IMR-90 (cell line): ENCODE measurements around the gene AAK1. TPM values are rescaled to one million over a fixed set of nuclear protein-coding genes. Genes with fewer than 3 reads are reported as not detected.

Experiments used
- ATAC-seq: fragments of 200-7000 bp; cut with Tn5 transposase; 2 replicates; pipeline ENCODE4 v1.9.1; 2020; ENCODE audit warnings: low read depth, mild to moderate bottlenecking, moderate library complexity
- BruUV-seq: library from RNA; stranded (reverse); fragments of 400-500 nt; replicated peaks from 2 replicates; lab custom pipeline; 2021; lab: Mats Ljungman, UMichigan
- CTCF ChIA-PET: fragments of 300-600 bp; formaldehyde crosslinking; extraction: SDS; loops from one replicate; lab custom pipeline; 2021; ENCODE audit warnings: antibody characterized with exemption; lab: Yijun Ruan, JAX
- POLR2A ChIA-PET: fragments of 300-600 bp; sonication (Branson Sonifier 250); formaldehyde crosslinking; loops from one replicate; lab custom pipeline; 2022; ENCODE audit warnings: antibody characterized with exemption; ENCODE audit not compliant: unreplicated experiment; lab: Charles Lee
- DNase-seq: peaks from one replicate; pipeline ENCODE4 v3.0.0; 2013
- H2AFZ ChIP-seq: replicated peaks from 2 replicates; pipeline ENCODE3; 2013; ENCODE audit warnings: low read length, mild to moderate bottlenecking; ENCODE audit not compliant: poor library complexity
- H2AK5ac ChIP-seq: 2 replicates; pipeline ENCODE4 v1.6.1; 2013; ENCODE audit warnings: low read depth, low read length, inconsistent platforms
- H2AK9ac ChIP-seq: replicated peaks from 2 replicates; pipeline ENCODE3; 2013; ENCODE audit warnings: mild to moderate bottlenecking, low read depth, low read length, moderate library complexity; ENCODE audit not compliant: poor library complexity
- H2BK120ac ChIP-seq: 2 replicates; pipeline ENCODE4 v1.6.1; 2013; ENCODE audit warnings: low read depth, low read length, inconsistent platforms
- H2BK15ac ChIP-seq: 3 replicates; pipeline ENCODE4 v1.6.1; 2013; ENCODE audit warnings: low read depth, low read length, inconsistent platforms
- H2BK20ac ChIP-seq: 2 replicates; pipeline ENCODE4 v1.6.1; 2013; ENCODE audit warnings: low read depth, mild to moderate bottlenecking, inconsistent platforms, low read length, moderate library complexity
- H2BK5ac ChIP-seq: 2 replicates; pipeline ENCODE4 v1.6.1; 2013; ENCODE audit warnings: mild to moderate bottlenecking, low read depth, low read length, inconsistent platforms; ENCODE audit not compliant: poor library complexity, severe bottlenecking
- H3K14ac ChIP-seq: replicated peaks from 2 replicates; pipeline ENCODE4 v1.6.1; 2013; ENCODE audit warnings: low read depth, low read length, inconsistent platforms
- H3K18ac ChIP-seq: 2 replicates; pipeline ENCODE4 v1.6.1; 2013; ENCODE audit warnings: low read depth, low read length, control low read depth
- H3K23ac ChIP-seq: 2 replicates; pipeline ENCODE4 v1.6.1; 2013; ENCODE audit warnings: low read depth, low read length, inconsistent platforms
- H3K27ac ChIP-seq: 2 replicates; pipeline ENCODE4 v1.5.1; 2013; ENCODE audit warnings: mild to moderate bottlenecking, control low read depth, low read length; ENCODE audit not compliant: insufficient read depth
- H3K27me3 ChIP-seq: 2 replicates; pipeline ENCODE4 v1.6.1; 2013; ENCODE audit warnings: low read length; ENCODE audit not compliant: control insufficient read depth, insufficient read depth
- H3K36me3 ChIP-seq: 2 replicates; pipeline ENCODE4 v1.6.1; 2013; ENCODE audit warnings: low read length, mixed read lengths; ENCODE audit not compliant: control insufficient read depth, insufficient read depth
- H3K4ac ChIP-seq: 2 replicates; pipeline ENCODE4 v1.6.1; 2013; ENCODE audit warnings: low read depth, low read length, inconsistent platforms
- H3K4me1 ChIP-seq: 2 replicates; pipeline ENCODE4 v1.6.1; 2013; ENCODE audit warnings: low read length, mixed read lengths; ENCODE audit not compliant: control insufficient read depth, insufficient read depth
- H3K4me2 ChIP-seq: 2 replicates; pipeline ENCODE4 v1.6.1; 2013; ENCODE audit warnings: low read depth, mild to moderate bottlenecking, control low read depth, low read length, moderate library complexity
- H3K4me3 ChIP-seq: 2 replicates; pipeline ENCODE4 v1.5.1; 2013; ENCODE audit warnings: low read depth, mild to moderate bottlenecking, control low read depth, low read length, moderate library complexity; ENCODE audit not compliant: insufficient read depth
- H3K56ac ChIP-seq: 2 replicates; pipeline ENCODE4 v1.6.1; 2013; ENCODE audit warnings: low read length, inconsistent platforms; ENCODE audit not compliant: insufficient read depth; ENCODE audit errors: extremely low read depth
- H3K79me1 ChIP-seq, 2 experiments: 2 replicates each; pipeline ENCODE4 v1.6.1; 2013; ENCODE audit warnings: low read length in 2 of 2, inconsistent platforms in 1 of 2, low read depth in 1 of 2
- H3K9ac ChIP-seq: 2 replicates; pipeline ENCODE4 v1.6.1; 2013; ENCODE audit warnings: low read depth, low read length, control low read depth
- H3K9me1 ChIP-seq: 2 replicates; pipeline ENCODE4 v1.6.1; 2013; ENCODE audit warnings: low read length, inconsistent platforms; ENCODE audit not compliant: insufficient read depth
- H3K9me3 ChIP-seq: 2 replicates; pipeline ENCODE4 v1.6.1; 2013; ENCODE audit warnings: low read length; ENCODE audit not compliant: control insufficient read depth, insufficient read depth
- H4K20me1 ChIP-seq: 2 replicates; pipeline ENCODE4 v1.6.1; 2013; ENCODE audit warnings: low read length, inconsistent platforms; ENCODE audit not compliant: insufficient read depth
- H4K5ac ChIP-seq: 2 replicates; pipeline ENCODE4 v1.6.1; 2013; ENCODE audit warnings: mild to moderate bottlenecking, low read depth, low read length, control low read depth
- H4K8ac ChIP-seq, 2 experiments: 2 replicates each; pipeline ENCODE4 v1.6.1; 2013; ENCODE audit warnings: low read depth in 2 of 2, low read length in 2 of 2, control low read depth in 1 of 2, inconsistent platforms in 1 of 2
- H4K91ac ChIP-seq: 2 replicates; pipeline ENCODE4 v1.6.1; 2013; ENCODE audit warnings: low read depth, low read length, inconsistent platforms; ENCODE audit not compliant: insufficient read depth
- BHLHE40 ChIP-seq: fragments of 150-350 bp; IDR thresholded peaks from 2 replicates; pipeline ENCODE4 v1.6.1; 2016; ENCODE audit warnings: mild to moderate bottlenecking, low read depth, low read length
- CEBPB ChIP-seq: IDR thresholded peaks from 2 replicates; pipeline ENCODE4 v1.6.1; 2012; ENCODE audit warnings: low read depth, low read length, improper control_type of control experiment
- CHD1 ChIP-seq: IDR thresholded peaks from 2 replicates; pipeline ENCODE4 v1.6.1; 2012; ENCODE audit warnings: low read depth, low read length, improper control_type of control experiment
- CTCF ChIP-seq: conservative IDR thresholded peaks from 2 replicates; pipeline ENCODE4 v1.5.1; 2012; ENCODE audit warnings: mild to moderate bottlenecking, low read depth, low read length, improper control_type of control experiment
- ELK1 ChIP-seq: fragments of 150-350 bp; IDR thresholded peaks from 2 replicates; pipeline ENCODE4 v1.6.1; 2016; ENCODE audit warnings: low read depth, mild to moderate bottlenecking, low read length, moderate library complexity, borderline replicate concordance
- FOS ChIP-seq: fragments of 150-350 bp; IDR thresholded peaks from 2 replicates; pipeline ENCODE4 v1.6.1; 2016; ENCODE audit warnings: low read depth, low read length
- MAFK ChIP-seq: IDR thresholded peaks from 2 replicates; pipeline ENCODE4 v1.6.1; 2012; ENCODE audit warnings: low read depth, low read length, improper control_type of control experiment
- MAZ ChIP-seq: IDR thresholded peaks from 2 replicates; pipeline ENCODE4 v1.6.1; 2012; ENCODE audit warnings: low read depth, mild to moderate bottlenecking, low read length, improper control_type of control experiment, moderate library complexity, borderline replicate concordance
- MXI1 ChIP-seq: IDR thresholded peaks from 2 replicates; pipeline ENCODE4 v1.6.1; 2012; ENCODE audit warnings: low read depth, mild to moderate bottlenecking, low read length, moderate library complexity, borderline replicate concordance
- NFE2L2 ChIP-seq: fragments of 150-350 bp; IDR thresholded peaks from 2 replicates; pipeline ENCODE4 v1.6.1; 2016; ENCODE audit warnings: low read depth, mild to moderate bottlenecking, low read length
- POLR2A ChIP-seq: IDR thresholded peaks from 2 replicates; pipeline ENCODE4 v1.6.1; 2012; ENCODE audit warnings: mild to moderate bottlenecking, low read depth, low read length
- RAD21 ChIP-seq: IDR thresholded peaks from 2 replicates; pipeline ENCODE4 v1.6.1; 2012; ENCODE audit warnings: low read length, improper control_type of control experiment
- RCOR1 ChIP-seq: IDR thresholded peaks from 2 replicates; pipeline ENCODE4 v1.6.1; 2012; ENCODE audit warnings: mild to moderate bottlenecking, low read length, improper control_type of control experiment; ENCODE audit not compliant: insufficient replicate concordance
- RFX5 ChIP-seq: IDR thresholded peaks from 2 replicates; pipeline ENCODE4 v1.8.0; 2012; ENCODE audit warnings: low read depth, mild to moderate bottlenecking, low read length, moderate library complexity
- SMC3 ChIP-seq: fragments of 150-350 bp; IDR thresholded peaks from 2 replicates; pipeline ENCODE4 v1.6.1; 2016; ENCODE audit warnings: low read depth, mild to moderate bottlenecking, antibody characterized with exemption, low read length, moderate library complexity
- USF2 ChIP-seq: fragments of 150-350 bp; IDR thresholded peaks from 2 replicates; pipeline ENCODE4 v1.6.1; 2017; ENCODE audit warnings: mild to moderate bottlenecking, antibody characterized with exemption, low read length, low read depth
- WGBS, 2 experiments: methylation state at CpG; one replicate each; pipeline versions ENCODE4 v1.1.5 to v1.1.7; 2013; ENCODE audit warnings: missing lambda C conversion rate in 2 of 2; ENCODE audit not compliant: insufficient read length in 1 of 2; ENCODE audit errors: extremely low coverage in 2 of 2; 5-methylcytosine and 5-hydroxymethylcytosine counted together
- dilution Hi-C: fragments of 300-500 bp; cut with HindIII; formaldehyde crosslinking; loops from one replicate; pipeline ENCODE4 v1.14.3; 2018; ENCODE audit warnings: low sequenced_read_pairs; ENCODE audit not compliant: unreplicated experiment
- in situ Hi-C: fragments of 300-500 bp; cut with MboI; formaldehyde crosslinking; loops from 3 replicates; pipeline ENCODE4 v1.14.3; 2019; ENCODE audit warnings: low sequenced_read_pairs, inconsistent platforms, mixed read lengths
- intact Hi-C: fragments of 100-400 bp; cut with micrococcal nuclease; formaldehyde crosslinking; loops from 2 replicates; pipeline ENCODE4 v1.10.0; 2022
- polyA plus RNA-seq, 3 experiments: library from polyadenylated mRNA; depleted of rRNA; stranded (reverse); fragments of >200 nt; gene quantifications; 2 replicates each; pipeline ENCODE4 v1.2.3, GENCODE V29; 2012; ENCODE audit warnings: low replicate concordance in 1 of 3
- total RNA-seq: library from RNA; depleted of rRNA; stranded (reverse); fragments of >200 nt; gene quantifications from 2 replicates; pipeline ENCODE4 v1.2.3, GENCODE V29; 2012

AAK1 gene
- total and polyA plus RNA-seq, 2 of the 4 experiments (the other 2 are of a cell fraction): 21.9 to 26.5 TPM

- Histone ChIP-seq H4K8ac (no peak overlapping the region), H2AK5ac (no peak overlapping the region), H3K36me3 (no peaks in the 10 kb centered on the region), H3K23ac (no peak overlapping the region), H4K5ac (no peak overlapping the region), H3K4me3 (no peak overlapping the region), H3K27ac (no peak overlapping the region), H2AFZ (no peak overlapping the region), H3K9me3 (peaks cover 2% of the 10 kb centered on the region; the same call in 1 of the 2 replicates), H3K4me2 (no peak overlapping the region), H3K4me1 (no peaks in the 10 kb centered on the region), H2BK15ac (no peak overlapping the region), H4K20me1 (no peaks in the 10 kb centered on the region), H2BK120ac (no peak overlapping the region), H3K56ac (no peak overlapping the region), H3K79me1 (no peaks in the 10 kb centered on the region), H3K18ac (no peak overlapping the region), H3K14ac (no peak overlapping the region), H3K4ac (no peak overlapping the region), H2BK5ac (no peak overlapping the region), H3K27me3 (no peaks in the 10 kb centered on the region), H3K9me1 (no peaks in the 10 kb centered on the region), H4K91ac (no peak overlapping the region), H2BK20ac (no peak overlapping the region), H3K9ac (no peak overlapping the region), H2AK9ac (no peak overlapping the region)
- dilution Hi-C loops (no loop called here), in situ Hi-C loops (no loop called here), intact Hi-C loops (no loop called here)
- ChIA-PET CTCF (interaction anchor here (0.8 kb wide), 1 partner anchor 9 kb away, joined by 3 read pairs; no protein-coding TSS in a partner anchor), POLR2A (no interaction called here)
- no TSS peak for BruUV-seq
- DNase-seq (no peak), ATAC-seq (no peak)
- WGBS, 2 experiments: 100% methylated on average over 1 of the region's 1 CpG; no CpG with 5 or more reads in 1 of the 2 experiments
- TF ChIP-seq BHLHE40 (no peak), RFX5 (no peak), POLR2A (no peak), FOS (no peak), CTCF (no peak), SMC3 (no peak), MAZ (no peak), MXI1 (no peak), USF2 (no peak), ELK1 (no peak), CHD1 (no peak), NFE2L2 (no peak), RAD21 (no peak), MAFK (no peak), RCOR1 (no peak), CEBPB (no peak)
Measured at GRCh38 chr2:69659349-69659748, 15.8 kb upstream of the AAK1 start.
